Common myeloid progenitor, CD34-positive (primary cell): ENCODE measurements around the gene TRAF3.

Source experiments
- CTCF ChIA-PET: fragments of 350-600 bp; sonication (Branson Sonifier 250); formaldehyde crosslinking; loops from one replicate; lab custom pipeline; 2021; ENCODE audit warnings: antibody characterized with exemption; lab: Charles Lee
- POLR2A ChIA-PET: fragments of 350-600 bp; sonication (Branson Sonifier 250); formaldehyde crosslinking; loops from one replicate; lab custom pipeline; 2021; ENCODE audit warnings: antibody characterized with exemption; lab: Charles Lee
- DNase-seq, 3 donors: peaks; one replicate each; pipeline versions ENCODE4 v3.0.0 to v3.0.0-alpha.2; 2013
- H3K27ac ChIP-seq, 2 experiments: 1 replicate in 1 of 2; 2 replicates in 1 of 2; pipeline ENCODE4 v1.7.0; 2013; ENCODE audit warnings: inconsistent platforms in 2 of 2, low read length in 2 of 2, mild to moderate bottlenecking in 2 of 2, low read depth in 1 of 2, moderate library complexity in 1 of 2; ENCODE audit not compliant: severe bottlenecking in 2 of 2, insufficient read depth in 1 of 2, poor library complexity in 1 of 2
- H3K27me3 ChIP-seq, 5 experiments: replicated peaks in 2 of 5; 1 replicate in 3 of 5; 2 replicates in 2 of 5; pipeline versions ENCODE4 v1.6.1 to v1.7.0; 2013; ENCODE audit warnings: low read length in 4 of 5, mild to moderate bottlenecking in 2 of 5, moderate library complexity in 2 of 5, inconsistent platforms in 1 of 5; ENCODE audit not compliant: insufficient read depth in 5 of 5, control insufficient read depth in 4 of 5
- H3K36me3 ChIP-seq, 4 experiments: 1 replicate in 2 of 4; 2 replicates in 2 of 4; pipeline versions ENCODE4 v1.6.1 to v1.7.0; 2013; ENCODE audit warnings: low read length in 3 of 4, control low read depth in 1 of 4, mild to moderate bottlenecking in 1 of 4; ENCODE audit not compliant: control insufficient read depth in 4 of 4, insufficient read depth in 4 of 4
- H3K4me1 ChIP-seq, 4 experiments: 1 replicate in 3 of 4; 2 replicates in 1 of 4; pipeline versions ENCODE4 v1.6.1 to v1.7.1; 2013; ENCODE audit warnings: low read length in 3 of 4, mild to moderate bottlenecking in 3 of 4, control low read depth in 1 of 4, inconsistent platforms in 1 of 4, moderate library complexity in 1 of 4; ENCODE audit not compliant: control insufficient read depth in 4 of 4, insufficient read depth in 4 of 4; ENCODE audit errors: control extremely low read depth in 1 of 4
- H3K4me3 ChIP-seq, 7 experiments: 1 replicate in 4 of 7; 2 replicates in 3 of 7; pipeline versions ENCODE4 v1.5.1 to v1.7.0; 2013; ENCODE audit warnings: mild to moderate bottlenecking in 7 of 7, low read length in 6 of 7, moderate library complexity in 6 of 7, inconsistent platforms in 2 of 7, low read depth in 2 of 7, control low read depth in 1 of 7; ENCODE audit not compliant: insufficient read depth in 4 of 7, control insufficient read depth in 1 of 7; ENCODE audit errors: extremely low read depth in 1 of 7
- H3K9me3 ChIP-seq, 5 experiments: 1 replicate in 4 of 5; 2 replicates in 1 of 5; pipeline versions ENCODE4 v1.6.1 to v1.7.1; 2013; ENCODE audit warnings: low read length in 4 of 5, mild to moderate bottlenecking in 2 of 5, inconsistent platforms in 1 of 5, low read depth in 1 of 5, moderate library complexity in 1 of 5; ENCODE audit not compliant: control insufficient read depth in 4 of 5, insufficient read depth in 2 of 5; ENCODE audit errors: control extremely low read depth in 1 of 5
- WGBS: methylation state at CpG from one replicate; pipeline ENCODE4 v1.1.5; 2013; ENCODE audit not compliant: insufficient coverage; 5-methylcytosine and 5-hydroxymethylcytosine counted together

Gene TRAF3

GRCh38 chr14:102778338-102779083 lies 1.3 kb downstream of the TRAF3 start:
- POLR2A ChIA-PET, result no interaction called here
- no peaks in the 10 kb centered on the region for H3K9me3 ChIP-seq
- peak overlapping the region; percentile 68 to 87 for H3K27ac ChIP-seq
- peak in 2 of 3 donors; percentile 54 to 59 for DNase-seq
- WGBS, result 27% methylated on average over 20 of the region's 29 CpGs
- H3K27me3 ChIP-seq, result no peaks in the 10 kb centered on the region
- H3K36me3 ChIP-seq, result no peaks in the 10 kb centered on the region
- H3K4me3 ChIP-seq, result peak overlapping the region; percentile 74 to 97 (median 80)
- H3K4me1 ChIP-seq, result peaks cover 12 to 33% (median 25%) of the 10 kb centered on the region in 4 experiments
- CTCF ChIA-PET, result interaction anchor here (1.0 kb wide), 1 partner anchor 64 kb away, joined by 3 read pairs; no protein-coding TSS in a partner anchor

DNA sequence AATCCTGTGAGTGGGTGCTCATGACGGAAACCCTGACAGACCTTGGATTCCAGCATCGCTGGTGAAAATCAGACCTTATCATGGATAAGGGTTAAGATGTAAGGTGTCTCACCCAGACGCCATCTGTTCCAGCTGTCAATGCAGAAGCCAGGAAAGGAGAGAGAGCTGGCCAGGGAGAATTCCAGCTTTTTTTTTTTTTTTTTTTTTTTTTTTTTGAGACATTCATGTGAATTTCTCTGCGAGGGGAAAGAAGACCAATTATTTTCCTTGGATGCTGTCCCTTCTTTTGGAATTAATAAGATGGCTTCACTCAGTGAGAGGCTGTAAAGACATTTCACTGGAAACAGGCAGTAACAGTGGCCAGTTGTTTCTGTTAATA lies 1.8 kb downstream of the TRAF3 start:
- Histone ChIP-seq H3K36me3 (no peaks in the 10 kb centered on the region), H3K4me1 (peaks cover 12 to 33% (median 25%) of the 10 kb centered on the region in 4 experiments), H3K4me3 (peak overlapping the region in 6 of 7 experiments; percentile 74 to 97 (median 84)), H3K27ac (no peak overlapping the region), H3K27me3 (no peaks in the 10 kb centered on the region), H3K9me3 (no peaks in the 10 kb centered on the region)
- DNase-seq, result no peak
- CTCF ChIA-PET, result no interaction called here
- WGBS, result 90% methylated on average over 3 of the region's 4 CpGs
- POLR2A ChIA-PET, result no interaction called here

- H3K27ac ChIP-seq, result no peak overlapping the region
- H3K4me1 ChIP-seq, result peaks cover 12 to 29% (median 23%) of the 10 kb centered on the region in 4 experiments
- POLR2A ChIA-PET, result no interaction called here
- WGBS, result 96% methylated on average over 9 of the region's 13 CpGs
- no peaks in the 10 kb centered on the region for H3K36me3 ChIP-seq
- DNase-seq, result no peak
- CTCF ChIA-PET, result no interaction called here
- no peaks in the 10 kb centered on the region for H3K9me3 ChIP-seq
- H3K4me3 ChIP-seq, result peak overlapping the region in 1 of 7 experiments; percentile 19
- H3K27me3 ChIP-seq, result no peaks in the 10 kb centered on the region
These were observed 2.5 kb downstream of the TRAF3 start for GRCh38 chr14:102779574-102780315.

DNA sequence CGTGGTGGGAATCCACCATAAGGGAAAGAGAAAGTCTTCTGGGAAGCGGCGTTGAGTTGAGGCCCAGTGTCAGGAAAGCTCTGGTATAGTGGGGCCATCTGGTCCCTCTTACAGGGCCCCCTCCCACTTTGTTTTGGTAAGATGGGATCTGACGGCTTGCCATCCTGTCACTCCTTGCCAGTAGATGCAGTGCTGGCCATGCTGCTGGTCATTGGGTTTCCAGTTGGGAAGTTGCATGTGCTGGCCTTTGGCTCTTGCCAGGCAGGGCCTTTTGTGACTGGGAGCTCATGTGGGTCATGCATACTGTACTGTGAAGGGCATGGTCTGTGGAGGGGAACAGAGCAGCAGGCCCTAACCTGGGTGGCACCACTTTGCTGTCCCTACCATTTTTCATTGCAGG lies 3.8 kb downstream of the TRAF3 start:
- Histone ChIP-seq H3K4me3 (no peak overlapping the region), H3K27ac (no peak overlapping the region), H3K9me3 (no peaks in the 10 kb centered on the region), H3K27me3 (no peaks in the 10 kb centered on the region), H3K36me3 (no peaks in the 10 kb centered on the region), H3K4me1 (peaks cover 12 to 25% (median 22%) of the 10 kb centered on the region in 4 experiments)
- DNase-seq, result no peak
- WGBS, result 100% methylated on average over 3 of the region's 4 CpGs
- CTCF ChIA-PET, result no interaction called here
- POLR2A ChIA-PET, result no interaction called here

DNA sequence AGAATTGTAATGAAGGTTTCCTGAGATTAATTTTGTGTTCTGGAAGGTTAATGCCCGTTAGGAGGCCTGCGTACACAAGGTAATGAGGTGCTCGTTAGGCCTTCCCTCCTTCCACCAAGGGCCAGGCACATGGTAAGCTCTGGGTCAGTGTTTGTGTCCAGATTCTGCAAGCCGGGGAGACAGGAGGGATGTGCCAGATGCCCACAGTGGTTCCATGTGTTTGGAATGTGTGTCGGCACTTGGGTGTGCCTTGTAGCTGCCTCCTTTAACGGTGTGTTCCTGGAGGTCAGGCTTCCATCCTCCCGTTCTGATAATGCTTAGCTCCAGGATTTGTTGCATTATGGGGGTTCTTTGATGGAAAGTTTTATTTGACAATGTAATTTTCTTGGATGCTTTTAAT lies 5.7 kb downstream of the TRAF3 start:
- H3K4me3 ChIP-seq, result no peak overlapping the region
- no peaks in the 10 kb centered on the region for H3K27me3 ChIP-seq
- POLR2A ChIA-PET, result interaction anchor here (1.2 kb wide), 1 partner anchor 10 kb away, joined by 3 read pairs; no protein-coding TSS in a partner anchor
- H3K36me3 ChIP-seq, result no peaks in the 10 kb centered on the region
- 98% methylated on average over 7 of the region's 7 CpGs for WGBS
- no peak for DNase-seq
- no peak overlapping the region for H3K27ac ChIP-seq
- no peaks in the 10 kb centered on the region for H3K9me3 ChIP-seq
- CTCF ChIA-PET, result interaction anchor here (1.3 to 1.5 kb wide), 2 partner anchors 10 to 13 kb away, joined by 3 to 4 read pairs; no protein-coding TSS in a partner anchor
- H3K4me1 ChIP-seq, result peaks cover 12 to 19% (median 18%) of the 10 kb centered on the region in 4 experiments

DNA sequence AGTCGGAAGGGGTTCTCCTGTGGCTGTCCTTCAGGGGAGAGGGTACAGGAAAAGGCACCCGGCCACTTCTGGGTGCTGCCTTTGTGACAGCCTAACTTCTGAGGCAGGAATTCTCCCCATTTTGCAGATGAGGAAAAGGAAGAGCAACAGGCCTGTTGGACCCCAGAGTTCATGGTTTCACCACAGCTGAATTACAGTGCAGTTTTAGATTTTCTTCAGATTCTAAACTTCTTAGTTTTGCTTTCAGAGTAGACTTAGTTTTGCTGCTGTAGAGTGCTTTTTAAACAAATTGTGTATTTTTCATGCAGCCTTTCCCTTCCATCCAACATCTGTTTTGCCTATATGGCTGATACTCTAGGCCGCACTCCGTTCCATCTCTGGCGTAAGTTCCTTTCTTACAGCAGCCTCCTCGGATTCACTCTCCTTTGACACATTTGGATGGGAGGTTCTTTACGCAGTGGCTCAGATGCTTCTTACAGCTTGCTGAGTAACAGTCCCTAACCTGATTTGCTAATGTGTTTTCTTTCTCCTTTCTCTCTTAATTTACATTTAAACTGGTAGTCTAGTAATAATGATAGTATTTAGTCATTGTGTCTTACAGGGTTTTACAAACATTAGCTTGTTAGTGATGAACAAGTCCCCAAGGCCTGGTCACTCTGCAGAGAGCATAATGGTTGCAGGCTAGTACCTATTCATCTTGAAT lies 7.8 kb downstream of the TRAF3 start:
- CTCF ChIA-PET, result interaction anchor here (1.2 kb wide), 1 partner anchor 17 kb away, joined by 3 read pairs; no protein-coding TSS in a partner anchor

More for the DNA sequence above, 7.8 kb downstream of the TRAF3 start:
- WGBS, result 100% methylated on average over 5 of the region's 7 CpGs
- DNase-seq, result no peak
- Histone ChIP-seq H3K4me3 (no peak overlapping the region), H3K36me3 (no peaks in the 10 kb centered on the region), H3K9me3 (no peaks in the 10 kb centered on the region), H3K27me3 (no peaks in the 10 kb centered on the region), H3K27ac (no peak overlapping the region), H3K4me1 (peaks cover 0 to 1% (median 0%) of the 10 kb centered on the region in 4 experiments)
- POLR2A ChIA-PET, result no interaction called here
